ENCODE measurements around the gene BRAF. TPM values are rescaled to one million over a fixed set of nuclear protein-coding genes. Genes with fewer than 3 reads are reported as not detected.

The BRAF gene
- total RNA-seq, 1 donor from 2014 or later, result 26.0 TPM

DNA sequence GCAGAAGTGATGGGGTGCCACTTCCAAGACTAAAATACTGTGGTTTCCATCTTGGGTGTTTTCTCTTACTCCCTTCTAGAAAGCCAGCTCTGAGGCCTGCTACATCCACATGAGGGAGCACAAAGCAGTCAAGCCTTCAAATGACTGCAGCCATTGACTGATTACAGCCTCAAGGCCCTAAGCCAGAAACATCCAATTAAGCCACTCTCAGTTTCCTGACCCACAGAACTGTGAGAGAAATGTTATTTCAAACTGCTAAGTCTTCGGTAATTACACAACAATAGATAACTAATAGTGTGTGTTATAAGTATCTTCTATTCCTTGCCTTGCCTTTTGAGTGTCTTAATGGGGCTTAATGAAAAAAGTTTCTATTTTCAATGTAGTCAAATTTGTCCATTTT, 24.8 kb downstream of the BRAF start:
- Mint-ChIP-seq H3K9me3 (ENCODE audit: unreplicated experiment) (peaks cover 3% of the 10 kb centered on the region), H3K4me3 (ENCODE audit: unreplicated experiment) (no peak overlapping the region), H3K4me1 (ENCODE audit: low read depth, unreplicated experiment) (no peaks in the 10 kb centered on the region), H3K27me3 (ENCODE audit: low read depth, unreplicated experiment) (no peaks in the 10 kb centered on the region), H3K36me3 (ENCODE audit: low read depth, unreplicated experiment) (peaks cover 7% of the 10 kb centered on the region), H3K27ac (ENCODE audit: unreplicated experiment) (no peak overlapping the region)
- H3K27me3 ChIP-seq (ENCODE audit: insufficient read depth, low read length), result no peaks in the 10 kb centered on the region
- H3K4me2 ChIP-seq (ENCODE audit: low read length), result no peak overlapping the region
- FAIRE-seq (no peak), DNase-seq (ENCODE audit: low read depth) (no peak)
- no peaks in the 10 kb centered on the region for H3K36me3 ChIP-seq (ENCODE audit: insufficient read depth, low read length)
- no peak overlapping the region for H3K27ac ChIP-seq (ENCODE audit: low read depth, low read length)
- H4K20me1 ChIP-seq (ENCODE audit: insufficient read depth, low read length), result peaks cover 63% of the 10 kb centered on the region
- H2AFZ ChIP-seq (ENCODE audit: low read depth, low read length), result no peak overlapping the region
- H3K4me1 ChIP-seq (ENCODE audit: insufficient read depth, low read length), result no peaks in the 10 kb centered on the region
- H3K9ac ChIP-seq (ENCODE audit: low read length), result no peak overlapping the region
- H3K79me2 ChIP-seq (ENCODE audit: insufficient read depth, low read length), result peaks cover 79% of the 10 kb centered on the region
- H3K9me3 ChIP-seq (ENCODE audit: insufficient read depth, low read depth, low read length), result no peaks in the 10 kb centered on the region
- TF ChIP-seq EZH2 (IDR thresholded peaks at IDR 0.05; ENCODE audit: insufficient read depth, low read length), result no peak
- TF ChIP-seq, protein P1, sequence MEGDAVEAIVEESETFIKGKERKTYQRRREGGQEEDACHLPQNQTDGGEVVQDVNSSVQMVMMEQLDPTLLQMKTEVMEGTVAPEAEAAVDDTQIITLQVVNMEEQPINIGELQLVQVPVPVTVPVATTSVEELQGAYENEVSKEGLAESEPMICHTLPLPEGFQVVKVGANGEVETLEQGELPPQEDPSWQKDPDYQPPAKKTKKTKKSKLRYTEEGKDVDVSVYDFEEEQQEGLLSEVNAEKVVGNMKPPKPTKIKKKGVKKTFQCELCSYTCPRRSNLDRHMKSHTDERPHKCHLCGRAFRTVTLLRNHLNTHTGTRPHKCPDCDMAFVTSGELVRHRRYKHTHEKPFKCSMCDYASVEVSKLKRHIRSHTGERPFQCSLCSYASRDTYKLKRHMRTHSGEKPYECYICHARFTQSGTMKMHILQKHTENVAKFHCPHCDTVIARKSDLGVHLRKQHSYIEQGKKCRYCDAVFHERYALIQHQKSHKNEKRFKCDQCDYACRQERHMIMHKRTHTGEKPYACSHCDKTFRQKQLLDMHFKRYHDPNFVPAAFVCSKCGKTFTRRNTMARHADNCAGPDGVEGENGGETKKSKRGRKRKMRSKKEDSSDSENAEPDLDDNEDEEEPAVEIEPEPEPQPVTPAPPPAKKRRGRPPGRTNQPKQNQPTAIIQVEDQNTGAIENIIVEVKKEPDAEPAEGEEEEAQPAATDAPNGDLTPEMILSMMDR (IDR thresholded peaks at IDR 0.05; ENCODE audit: insufficient read depth, low read depth, low read length), result no peak
- H3K4me3 ChIP-seq (ENCODE audit: insufficient read depth, low read depth, low read length), result no peak overlapping the region

DNA sequence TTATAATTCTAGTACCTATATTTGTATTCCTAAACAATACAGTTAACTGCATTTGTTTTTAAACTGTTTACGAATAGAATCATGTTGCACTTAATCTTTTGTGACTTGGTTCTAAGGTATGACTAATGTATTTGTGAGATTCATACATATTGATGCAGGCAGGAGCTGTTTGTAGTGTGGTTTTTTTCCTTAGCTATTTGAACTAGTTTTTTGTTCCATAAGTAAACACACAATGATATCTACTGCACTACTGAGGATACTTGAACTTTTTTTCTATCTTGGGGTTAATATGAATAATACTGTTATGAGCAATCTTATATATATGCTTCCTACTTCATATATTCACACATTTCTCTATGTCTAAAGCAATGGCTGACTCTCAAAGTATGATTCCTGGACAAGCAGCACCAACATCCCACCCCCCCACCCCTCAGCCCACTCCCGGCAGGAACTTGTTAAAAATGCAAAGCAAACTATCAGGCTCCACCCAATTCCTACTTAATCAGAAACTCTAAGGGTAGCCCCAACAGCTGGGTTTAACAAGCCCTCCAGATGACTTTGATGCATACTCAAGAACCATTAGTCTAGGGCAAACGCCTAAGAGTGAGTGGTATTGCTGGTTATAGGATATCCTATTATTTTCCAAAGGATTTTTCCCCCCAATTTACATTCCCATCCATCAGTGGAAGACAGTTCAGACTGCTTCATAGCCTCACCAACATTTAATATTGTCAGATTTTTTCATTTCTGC, 25.8 kb downstream of the BRAF start:
- Histone ChIP-seq H2AFZ (ENCODE audit: low read depth, low read length) (no peak overlapping the region), H3K9me3 (ENCODE audit: insufficient read depth, low read depth, low read length) (no peaks in the 10 kb centered on the region), H3K27ac (ENCODE audit: low read depth, low read length) (no peak overlapping the region), H3K4me2 (ENCODE audit: low read length) (no peak overlapping the region), H3K27me3 (ENCODE audit: insufficient read depth, low read length) (no peaks in the 10 kb centered on the region), H3K79me2 (ENCODE audit: insufficient read depth, low read length) (peaks cover 82% of the 10 kb centered on the region), H3K9ac (ENCODE audit: low read length) (no peak overlapping the region), H3K4me3 (ENCODE audit: insufficient read depth, low read depth, low read length) (no peak overlapping the region), H3K36me3 (ENCODE audit: insufficient read depth, low read length) (no peaks in the 10 kb centered on the region), H4K20me1 (ENCODE audit: insufficient read depth, low read length) (peaks cover 61% of the 10 kb centered on the region), H3K4me1 (ENCODE audit: insufficient read depth, low read length) (no peaks in the 10 kb centered on the region)
- Mint-ChIP-seq H3K27me3 (ENCODE audit: low read depth, unreplicated experiment) (no peaks in the 10 kb centered on the region), H3K9me3 (ENCODE audit: unreplicated experiment) (peaks cover 3% of the 10 kb centered on the region), H3K4me1 (ENCODE audit: low read depth, unreplicated experiment) (no peaks in the 10 kb centered on the region), H3K36me3 (ENCODE audit: low read depth, unreplicated experiment) (peaks cover 7% of the 10 kb centered on the region), H3K27ac (ENCODE audit: unreplicated experiment) (no peak overlapping the region), H3K4me3 (ENCODE audit: unreplicated experiment) (no peak overlapping the region)
- no peak for FAIRE-seq
- TF ChIP-seq, protein P1 (IDR thresholded peaks at IDR 0.05; ENCODE audit: insufficient read depth, low read depth, low read length), result no peak
- no peak for TF ChIP-seq EZH2 (IDR thresholded peaks at IDR 0.05; ENCODE audit: insufficient read depth, low read length)
- peak; percentile 46 for DNase-seq (ENCODE audit: low read depth)

DNA sequence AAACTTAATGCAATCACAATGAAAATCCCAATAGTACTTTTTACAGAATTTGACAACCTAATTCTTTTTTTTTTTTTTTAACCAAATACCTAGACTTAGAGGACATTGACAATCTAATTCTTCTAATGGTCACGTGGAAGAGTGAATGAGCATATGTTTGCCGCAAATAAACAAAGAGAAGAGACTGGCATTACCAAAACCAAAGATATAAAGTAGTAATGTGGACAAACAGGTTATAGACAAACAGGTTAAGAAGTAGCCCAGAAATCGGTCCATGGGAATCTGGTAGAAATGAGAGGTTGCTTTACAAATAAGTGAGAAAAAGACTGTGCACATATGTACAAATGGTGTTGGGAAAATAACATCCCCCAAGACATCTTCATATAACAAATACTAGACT, 27.7 kb downstream of the BRAF start:
- no peak overlapping the region for H3K4me2 ChIP-seq (ENCODE audit: low read length)
- no peaks in the 10 kb centered on the region for H3K4me1 Mint-ChIP-seq (ENCODE audit: low read depth, unreplicated experiment)
- DNase-seq (ENCODE audit: low read depth) (no peak), FAIRE-seq (no peak)
- no peak overlapping the region for H3K27ac ChIP-seq (ENCODE audit: low read depth, low read length)
- no peaks in the 10 kb centered on the region for H3K36me3 ChIP-seq (ENCODE audit: insufficient read depth, low read length)
- H3K27ac Mint-ChIP-seq (ENCODE audit: unreplicated experiment), result no peak overlapping the region
- no peaks in the 10 kb centered on the region for H3K27me3 ChIP-seq (ENCODE audit: insufficient read depth, low read length)
- H3K79me2 ChIP-seq (ENCODE audit: insufficient read depth, low read length), result peaks cover 83% of the 10 kb centered on the region
- H3K4me3 Mint-ChIP-seq (ENCODE audit: unreplicated experiment), result no peak overlapping the region
- H4K20me1 ChIP-seq (ENCODE audit: insufficient read depth, low read length), result peaks cover 60% of the 10 kb centered on the region
- H3K4me3 ChIP-seq (ENCODE audit: insufficient read depth, low read depth, low read length), result no peak overlapping the region
- no peaks in the 10 kb centered on the region for H3K27me3 Mint-ChIP-seq (ENCODE audit: low read depth, unreplicated experiment)
- H2AFZ ChIP-seq (ENCODE audit: low read depth, low read length), result no peak overlapping the region
- H3K9ac ChIP-seq (ENCODE audit: low read length), result no peak overlapping the region
- no peak for TF ChIP-seq EZH2 (IDR thresholded peaks at IDR 0.05; ENCODE audit: insufficient read depth, low read length)
- TF ChIP-seq, protein P1 (IDR thresholded peaks at IDR 0.05; ENCODE audit: insufficient read depth, low read depth, low read length), result no peak
- no peaks in the 10 kb centered on the region for H3K4me1 ChIP-seq (ENCODE audit: insufficient read depth, low read length)
- H3K9me3 ChIP-seq (ENCODE audit: insufficient read depth, low read depth, low read length), result no peaks in the 10 kb centered on the region
- H3K36me3 Mint-ChIP-seq (ENCODE audit: low read depth, unreplicated experiment), result no peaks in the 10 kb centered on the region
- no peaks in the 10 kb centered on the region for H3K9me3 Mint-ChIP-seq (ENCODE audit: unreplicated experiment)

Data from astrocyte (in vitro differentiated cells and primary cell).